K562 (cell line): ENCODE results near the gene UBE2D2. TPM values are rescaled to one million over a fixed set of nuclear protein-coding genes. Genes with fewer than 3 reads are reported as not detected.

Experiments
- ATAC-seq: fragments of 200-7000 bp; cut with Tn5 transposase; 3 replicates; pipeline ENCODE4 v1.9.1; 2020; ENCODE audit warnings: moderate library complexity
- BruUV-seq: library from RNA; stranded (reverse); fragments of 400-500 nt; replicated peaks from 2 replicates; lab custom pipeline; 2021; lab: Mats Ljungman, UMichigan
- CTCF ChIA-PET: fragments of 300-600 bp; formaldehyde crosslinking; extraction: SDS; loops from one replicate; lab custom pipeline; 2021; ENCODE audit warnings: low intra/inter-chr PET ratio; lab: Yijun Ruan, JAX
- POLR2A ChIA-PET: fragments of 300-600, 350-650 bp; sonication (Branson Sonifier 250); formaldehyde crosslinking; extraction: SDS; loops from one replicate; lab custom pipeline; 2021; ENCODE audit warnings: antibody characterized with exemption, inconsistent platforms; lab: Yijun Ruan, JAX
- DNase-seq, 4 experiments: peaks; one replicate each; pipeline versions ENCODE4 v3.0.0 to v3.0.0-alpha.2; 2011 to 2018; ENCODE audit warnings: low spot score in 3 of 4, mixed read lengths in 3 of 4; ENCODE audit errors: extremely low read depth in 1 of 4
- FAIRE-seq: peaks from 2 replicates; lab custom pipeline; 2011; peaks lifted over from hg19 to GRCh38; lab: Jason Lieb, UNC
- H2AFZ ChIP-seq: 2 replicates; pipeline ENCODE4 v1.6.0; 2011; ENCODE audit warnings: low read depth, low read length, control low read depth, inconsistent platforms
- H3K27ac ChIP-seq: fragments of 200-600 bp; 3 replicates; pipeline ENCODE4 v1.8.0; 2011; ENCODE audit warnings: low read depth, mild to moderate bottlenecking, control low read depth, inconsistent platforms, low read length, moderate library complexity, mixed read lengths; ENCODE audit errors: extremely low read depth
- H3K27me3 ChIP-seq, 2 experiments: fragments of 300-600 bp in 1 of 2; 2 replicates in 1 of 2; 3 replicates in 1 of 2; pipeline versions ENCODE4 v1.6.0 to v1.8.0; 2011; ENCODE audit warnings: inconsistent platforms in 2 of 2, low read length in 2 of 2, mild to moderate bottlenecking in 1 of 2, mixed read lengths in 1 of 2, moderate library complexity in 1 of 2; ENCODE audit not compliant: control insufficient read depth in 2 of 2, insufficient read depth in 2 of 2
- H3K36me3 ChIP-seq: fragments of 300-600 bp; 3 replicates; pipeline ENCODE4 v1.8.0; 2011; ENCODE audit warnings: mild to moderate bottlenecking, low read length, inconsistent platforms; ENCODE audit not compliant: control insufficient read depth, insufficient read depth
- H3K4me1 ChIP-seq, 2 experiments: fragments of 200-600 bp in 1 of 2; replicated peaks in 1 of 2; 2 replicates in 1 of 2; 3 replicates in 1 of 2; pipeline versions ENCODE4 v1.5.1 to v1.8.0; 2011; ENCODE audit warnings: inconsistent platforms in 2 of 2, low read length in 2 of 2, mild to moderate bottlenecking in 1 of 2, mixed read lengths in 1 of 2, moderate library complexity in 1 of 2; ENCODE audit not compliant: control insufficient read depth in 2 of 2, insufficient read depth in 2 of 2
- H3K4me2 ChIP-seq: 2 replicates; pipeline ENCODE4 v1.6.1; 2011; ENCODE audit warnings: low read length, control low read depth, inconsistent platforms, mixed read lengths; ENCODE audit not compliant: insufficient read depth
- H3K4me3 ChIP-seq: fragments of 200-600 bp; sonication (generic), shearing (Covaris generic); 2 replicates; pipeline ENCODE4 v1.5.1; 2016; ENCODE audit warnings: control low read depth, inconsistent platforms
- H3K79me2 ChIP-seq: fragments of 200-600 bp; 3 replicates; pipeline ENCODE4 v1.8.0; 2011; ENCODE audit warnings: low read length, inconsistent platforms; ENCODE audit not compliant: control insufficient read depth, insufficient read depth
- H3K9ac ChIP-seq, 2 experiments: 2 replicates each; pipeline versions ENCODE4 v1.6.0 to v1.6.1; 2011; ENCODE audit warnings: low read depth in 2 of 2, low read length in 2 of 2, control low read depth in 1 of 2, inconsistent platforms in 1 of 2, mild to moderate bottlenecking in 1 of 2, mixed read lengths in 1 of 2; ENCODE audit not compliant: insufficient read depth in 1 of 2
- H3K9me1 ChIP-seq: one replicate; pipeline ENCODE4 v1.6.0; 2011; ENCODE audit warnings: inconsistent platforms, mild to moderate bottlenecking, low read length, moderate library complexity; ENCODE audit not compliant: control insufficient read depth, insufficient read depth
- H3K9me3 ChIP-seq: replicated peaks from 2 replicates; pipeline ENCODE4 v1.5.1; 2011; ENCODE audit warnings: low read depth, low read length, inconsistent platforms; ENCODE audit not compliant: control insufficient read depth, insufficient read depth
- H4K20me1 ChIP-seq: replicated peaks from 2 replicates; pipeline ENCODE4 v1.6.1; 2011; ENCODE audit warnings: low read length, inconsistent platforms, mixed read lengths; ENCODE audit not compliant: control insufficient read depth, insufficient read depth
- HMBOX1 ChIP-seq: sonication (generic); IDR thresholded peaks from 2 replicates; pipeline ENCODE4 v1.6.1; 2016
- ILK ChIP-seq: fragments of 450-650 bp; IDR thresholded peaks from 2 replicates; pipeline ENCODE4 v1.6.1; 2016; ENCODE audit warnings: missing genetic modification characterization, low read depth, mild to moderate bottlenecking, missing compliant biosample characterization, moderate library complexity, borderline replicate concordance
- KAT2B ChIP-seq: IDR thresholded peaks from one replicate; pipeline ENCODE4 v1.6.1; 2012; ENCODE audit warnings: low read depth, mild to moderate bottlenecking, control low read depth, inconsistent platforms, low read length, moderate library complexity
- KLF6 ChIP-seq: fragments of 250-450 bp; sonication (Bioruptor Pico); IDR thresholded peaks from 2 replicates; pipeline ENCODE4 v1.4.0; 2020; ENCODE audit warnings: mild to moderate bottlenecking, moderate library complexity, borderline replicate concordance
- RBM15 ChIP-seq: fragments of 200-400 bp; formaldehyde crosslinking; IDR thresholded peaks from 2 replicates; pipeline ENCODE4 v1.6.1; 2018; ENCODE audit warnings: mild to moderate bottlenecking, low read length, moderate library complexity; ENCODE audit not compliant: insufficient read depth
- SFPQ ChIP-seq: fragments of 200-400 bp; formaldehyde crosslinking; IDR thresholded peaks from 2 replicates; pipeline ENCODE4 v1.6.1; 2017; ENCODE audit warnings: mild to moderate bottlenecking, low read depth, low read length, moderate library complexity
- ZBTB1 ChIP-seq: sonication (generic); formaldehyde crosslinking; IDR thresholded peaks from 2 replicates; pipeline ENCODE4 v1.8.1; 2023; ENCODE audit warnings: missing genetic modification reagents, low read depth, mild to moderate bottlenecking, borderline replicate concordance
- ZBTB11 ChIP-seq, 3 experiments: fragments of 200-800 bp in 1 of 3; fragments of 250-450 bp in 1 of 3; fragments of 450-650 bp in 1 of 3; sonication (Bioruptor Pico) in 1 of 3; sonication (Bioruptor generic) in 1 of 3; formaldehyde crosslinking in 1 of 3; IDR thresholded peaks; 2 replicates each; pipeline versions ENCODE4 v1.6.1 to v1.8.0; 2016 to 2022; ENCODE audit warnings: mild to moderate bottlenecking in 2 of 3, missing genetic modification characterization in 2 of 3, missing compliant biosample characterization in 1 of 3, moderate library complexity in 1 of 3
- ZBTB8A ChIP-seq: fragments of 450-650 bp; IDR thresholded peaks from 2 replicates; pipeline ENCODE4 v1.6.1; 2018; ENCODE audit warnings: mild to moderate bottlenecking, moderate library complexity; ENCODE audit not compliant: partially characterized antibody
- ZNF174 ChIP-seq: fragments of 250-450 bp; sonication (Bioruptor Pico); IDR thresholded peaks from 2 replicates; pipeline ENCODE4 v1.4.0; 2020; ENCODE audit warnings: mild to moderate bottlenecking
- ZNF239 ChIP-seq: fragments of 250-450 bp; sonication (Bioruptor Pico); IDR thresholded peaks from 2 replicates; pipeline ENCODE4 v1.4.0; 2020; ENCODE audit warnings: mild to moderate bottlenecking
- ZNF408 ChIP-seq: fragments of 250-450 bp; sonication (Bioruptor Pico); IDR thresholded peaks from 2 replicates; pipeline ENCODE4 v1.4.0; 2020; ENCODE audit warnings: low read depth, mild to moderate bottlenecking, moderate library complexity
- ZNF707 ChIP-seq: fragments of 250-450 bp; sonication (Bioruptor Pico); conservative IDR thresholded peaks from 2 replicates; pipeline ENCODE4 v1.8.0; 2022; ENCODE audit warnings: inconsistent platforms, mild to moderate bottlenecking, moderate library complexity
- WGBS: fragments of 100-300 bp; shearing (Covaris generic); methylation state at CpG from one replicate; pipeline ENCODE4 v1.1.6; 2016; ENCODE audit warnings: low coverage, mixed read lengths; ENCODE audit not compliant: insufficient coverage; ENCODE audit errors: missing lambda C conversion rate; 5-methylcytosine and 5-hydroxymethylcytosine counted together
- in situ Hi-C: fragments of 300-500 bp; cut with MboI; formaldehyde crosslinking; loops from 4 replicates; pipeline ENCODE4 v1.15.0; 2018; ENCODE audit warnings: inconsistent platforms, mixed read lengths
- intact Hi-C: fragments of 100-400 bp; cut with micrococcal nuclease; formaldehyde crosslinking; loops from 2 replicates; pipeline ENCODE4 v1.14.2; 2022
- polyA plus RNA-seq, 8 experiments: library from polyadenylated mRNA; depleted of rRNA in 4 of 8; stranded (reverse) in 5 of 8; unstranded in 3 of 8; fragments of >200 nt; fragmentation: Nextera tagmentation in 2 of 8; fragmentation: Illumina TruSeq in 1 of 8; extraction: Ambion mirVana in 2 of 8; extraction: Trizol in 1 of 8; gene quantifications; 2 replicates each; pipeline versions ENCODE4 v1.2.1 to v1.2.3, GENCODE V29; 2011 to 2014; ENCODE audit warnings: inconsistent platforms in 1 of 8, missing spikeins in 1 of 8
- total RNA-seq, 7 experiments: library from RNA; depleted of rRNA in 6 of 7; stranded (reverse); fragments of >200 nt in 6 of 7; fragmentation: Illumina TruSeq in 2 of 7; extraction: Trizol in 2 of 7; gene quantifications; 2 replicates each; pipeline versions ENCODE4 v1.2.1 to v1.2.3, GENCODE V29; 2011 to 2021; ENCODE audit warnings: low replicate concordance in 1 of 7

Gene UBE2D2
- total and polyA plus RNA-seq, 9 of the 15 experiments (the other 6 are each of a cell fraction or from before 2014, with no cell fraction given) = 53.6 to 198 (median 122) TPM

- Histone ChIP-seq H2AFZ (0 out of 2 replicates have a peak overlapping the region, but pooled peaks have one; percentile 15), H3K27ac (peak overlapping the region; percentile 95), H3K9me1 (peaks cover 7% of the 10 kb centered on the region), H3K36me3 (peaks cover 69% of the 10 kb centered on the region; the same call in 2 of the 3 replicates), H3K27me3 (no peaks in the 10 kb centered on the region), H3K9ac (peak overlapping the region; percentile 82 to 92), H3K4me2 (peak overlapping the region; percentile 92), H3K4me1 (peaks cover 79 to 90% of the 10 kb centered on the region in 2 experiments), H3K79me2 (peaks cover 100% of the 10 kb centered on the region), H3K4me3 (peak overlapping the region; percentile 39), H4K20me1 (peaks cover 40% of the 10 kb centered on the region; the same call in 1 of the 2 replicates), H3K9me3 (no peaks in the 10 kb centered on the region)
- CTCF ChIA-PET = no interaction called here
- FAIRE-seq (peak; percentile 93), DNase-seq (peak; percentile 57 to 84 (median 69)), ATAC-seq (peak; percentile 45)
- BruUV-seq = no TSS peak
- intact Hi-C loops (loop anchor here (2.0 kb wide), 1 partner anchor 23 kb away; no protein-coding TSS in a partner anchor), in situ Hi-C loops (no loop called here)
- POLR2A ChIA-PET = interaction anchor here (0.6 to 5.0 kb wide), 6 partner anchors 9 to 475 kb away, joined by 3 to 33 read pairs (median 4); no protein-coding TSS in a partner anchor
- WGBS = 4% methylated on average over 41 of the region's 55 CpGs
- TF ChIP-seq RBM15 (no peak), ZNF174 (no peak), ILK (tag) (no peak), ZNF239 (CRISPR knock-in tag) (no peak), ZNF707 (CRISPR knock-in tag) (no peak), ZBTB1 (no peak), SFPQ (no peak), ZBTB8A (no peak), KLF6 (CRISPR knock-in tag) (no peak), HMBOX1 (no peak), ZBTB11 (CRISPR knock-in tag; IDR thresholded peaks at IDR 0.05) (no peak), KAT2B (no peak), ZNF408 (CRISPR knock-in tag) (no peak)
These were observed 107.1 kb downstream of the UBE2D2 start for GRCh38 chr5:139668064-139668880.
